PC-3 (cell line): ENCODE results near the gene AURKB.

Experiments
- EZH2 ChIP-seq: fragments of 300-600 bp; sonication (generic); IDR thresholded peaks from one replicate; pipeline ENCODE4 v1.6.1; 2017; ENCODE audit warnings: antibody characterized with exemption, mild to moderate bottlenecking, low read length; ENCODE audit not compliant: unreplicated experiment
- EZH2phosphoT487 ChIP-seq: fragments of 300-600 bp; sonication (generic); IDR thresholded peaks from 2 replicates; pipeline ENCODE4 v1.6.1; 2018; ENCODE audit warnings: mild to moderate bottlenecking, antibody characterized with exemption, low read length, borderline replicate concordance
- TF ChIP-seq, protein P1 (sequence below): fragments of 300-600 bp; sonication (generic); conservative IDR thresholded peaks from 2 replicates; pipeline ENCODE4 v1.5.1; 2017; ENCODE audit warnings: antibody characterized with exemption, low read depth, mild to moderate bottlenecking, low read length

- TF ChIP-seq, protein P1, sequence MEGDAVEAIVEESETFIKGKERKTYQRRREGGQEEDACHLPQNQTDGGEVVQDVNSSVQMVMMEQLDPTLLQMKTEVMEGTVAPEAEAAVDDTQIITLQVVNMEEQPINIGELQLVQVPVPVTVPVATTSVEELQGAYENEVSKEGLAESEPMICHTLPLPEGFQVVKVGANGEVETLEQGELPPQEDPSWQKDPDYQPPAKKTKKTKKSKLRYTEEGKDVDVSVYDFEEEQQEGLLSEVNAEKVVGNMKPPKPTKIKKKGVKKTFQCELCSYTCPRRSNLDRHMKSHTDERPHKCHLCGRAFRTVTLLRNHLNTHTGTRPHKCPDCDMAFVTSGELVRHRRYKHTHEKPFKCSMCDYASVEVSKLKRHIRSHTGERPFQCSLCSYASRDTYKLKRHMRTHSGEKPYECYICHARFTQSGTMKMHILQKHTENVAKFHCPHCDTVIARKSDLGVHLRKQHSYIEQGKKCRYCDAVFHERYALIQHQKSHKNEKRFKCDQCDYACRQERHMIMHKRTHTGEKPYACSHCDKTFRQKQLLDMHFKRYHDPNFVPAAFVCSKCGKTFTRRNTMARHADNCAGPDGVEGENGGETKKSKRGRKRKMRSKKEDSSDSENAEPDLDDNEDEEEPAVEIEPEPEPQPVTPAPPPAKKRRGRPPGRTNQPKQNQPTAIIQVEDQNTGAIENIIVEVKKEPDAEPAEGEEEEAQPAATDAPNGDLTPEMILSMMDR, result no peak
- TF ChIP-seq EZH2phosphoT487 (no peak), EZH2 (no peak)
Measured at GRCh38 chr17:8185582-8186445, 24.6 kb downstream of the AURKB start.
